Measurements from ENCODE around the gene CLDN6.

CLDN6 gene

DNA sequence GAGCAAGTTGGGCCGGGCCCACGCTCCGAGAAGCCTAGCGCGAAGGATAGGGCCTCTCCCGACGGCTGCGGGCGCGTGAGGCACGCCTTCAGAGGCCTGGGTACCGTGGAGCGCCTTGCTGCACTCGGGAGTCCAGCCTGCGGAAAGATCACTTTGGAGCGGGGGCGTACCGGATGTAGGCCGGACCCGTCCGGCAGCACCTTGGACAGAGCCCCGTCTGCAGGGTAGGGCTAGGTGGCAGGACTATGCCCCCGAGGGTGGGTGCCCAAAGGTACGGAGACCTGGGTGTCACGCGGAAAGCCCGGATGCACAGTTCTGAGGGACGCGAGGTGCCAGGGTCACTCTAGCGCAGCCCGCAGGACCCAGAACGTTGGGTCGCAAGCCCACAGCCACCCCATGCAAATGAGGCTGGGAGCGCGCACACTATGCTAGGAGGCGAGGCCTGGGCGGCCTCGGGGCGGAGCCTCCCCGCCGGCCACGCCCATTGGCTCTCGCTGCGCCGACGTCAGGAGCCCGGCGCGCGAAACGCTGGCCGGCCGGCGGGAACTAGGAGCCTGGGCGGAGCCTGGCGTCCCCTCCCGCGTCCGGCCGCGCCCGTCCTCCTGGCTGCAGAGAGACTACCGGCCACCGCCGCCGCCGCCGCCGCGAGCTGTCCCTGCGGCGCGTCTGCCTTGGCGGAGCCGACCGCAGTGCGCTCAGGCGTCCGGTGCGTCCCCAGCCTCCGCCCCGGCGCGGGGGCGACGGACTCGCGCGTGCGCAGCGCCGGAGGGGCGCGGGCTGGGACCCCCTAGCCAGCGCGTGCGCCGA lies 49.0 kb downstream of the CLDN6 start, which contains the start of gene PAQR4:
Gene PAQR4, plus strand, starts transcription at position 611 of the 807 bp plus-strand sequence. CDS start 327 bp downstream, outside the sequence.
- DNase-seq: peak; percentile 81 to 86

DNA sequence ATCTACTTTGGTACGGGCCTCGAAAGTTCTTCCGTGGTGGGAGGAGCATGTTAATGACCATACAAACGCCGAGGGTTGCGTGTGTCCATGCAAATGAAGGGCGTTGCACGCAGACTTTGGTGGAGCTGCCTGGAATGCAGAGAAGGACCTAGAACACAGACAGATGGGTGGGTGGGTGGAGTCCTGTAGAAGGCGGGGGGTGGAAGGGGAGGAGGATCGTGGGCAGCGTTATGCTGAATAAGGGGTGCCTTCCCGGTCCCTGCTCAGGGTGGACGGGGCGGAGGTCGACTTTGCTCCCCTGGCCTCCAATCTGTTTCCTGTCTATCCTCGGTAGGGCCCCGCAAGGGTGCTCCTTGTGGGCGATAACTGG lies 49.6 kb downstream of the CLDN6 start:
- peak in 1 of 2 donors; percentile 35 for DNase-seq

- no peak for DNase-seq
These were observed 50.2 kb downstream of the CLDN6 start for GRCh38 chr16:2967721-2968161.

GRCh38 chr16:2967211-2967631 lies 50.8 kb downstream of the CLDN6 start:
- no peak for DNase-seq

- DNase-seq: no peak
These were observed 51.2 kb downstream of the CLDN6 start for GRCh38 chr16:2966808-2967191.

DNA sequence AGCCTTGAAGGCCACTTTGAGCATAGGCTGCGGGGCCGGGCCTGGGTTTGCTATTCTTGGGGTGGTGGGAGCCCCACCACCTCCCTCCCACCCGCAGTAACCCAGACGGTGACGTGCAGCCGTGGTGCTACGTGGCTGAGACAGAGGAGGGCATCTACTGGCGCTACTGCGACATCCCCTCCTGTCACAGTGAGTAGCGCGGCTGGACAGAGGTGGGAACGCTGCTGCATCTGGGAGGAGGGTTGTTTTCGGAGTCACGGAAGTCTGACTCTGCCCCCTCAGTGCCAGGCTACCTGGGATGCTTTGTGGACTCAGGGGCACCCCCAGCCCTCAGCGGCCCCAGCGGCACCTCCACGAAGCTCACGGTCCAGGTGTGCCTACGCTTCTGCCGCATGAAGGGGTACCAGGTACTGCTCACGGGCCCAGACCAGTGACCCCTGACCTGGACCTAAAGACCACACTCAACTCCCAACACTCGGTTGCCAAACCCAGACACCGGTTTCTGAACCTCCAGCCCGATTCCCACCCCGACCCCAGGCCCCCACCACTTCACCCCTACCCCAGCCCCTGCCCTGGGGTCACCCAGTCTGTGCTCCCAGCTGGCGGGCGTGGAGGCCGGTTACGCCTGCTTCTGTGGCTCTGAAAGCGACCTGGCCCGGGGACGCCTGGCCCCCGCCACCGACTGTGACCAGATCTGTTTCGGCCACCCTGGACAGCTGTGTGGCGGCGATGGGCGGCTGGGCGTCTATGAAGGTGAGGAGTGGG lies 51.8 kb downstream of the CLDN6 start:
- DNase-seq: no peak
